ENCODE results near the gene DDX51. TPM values are rescaled to one million over a fixed set of nuclear protein-coding genes. Genes with fewer than 3 reads are reported as not detected.

DDX51 gene
- total and polyA plus RNA-seq, 4 donors = 2.5 to 7.5 (median 5.5) TPM

DNA sequence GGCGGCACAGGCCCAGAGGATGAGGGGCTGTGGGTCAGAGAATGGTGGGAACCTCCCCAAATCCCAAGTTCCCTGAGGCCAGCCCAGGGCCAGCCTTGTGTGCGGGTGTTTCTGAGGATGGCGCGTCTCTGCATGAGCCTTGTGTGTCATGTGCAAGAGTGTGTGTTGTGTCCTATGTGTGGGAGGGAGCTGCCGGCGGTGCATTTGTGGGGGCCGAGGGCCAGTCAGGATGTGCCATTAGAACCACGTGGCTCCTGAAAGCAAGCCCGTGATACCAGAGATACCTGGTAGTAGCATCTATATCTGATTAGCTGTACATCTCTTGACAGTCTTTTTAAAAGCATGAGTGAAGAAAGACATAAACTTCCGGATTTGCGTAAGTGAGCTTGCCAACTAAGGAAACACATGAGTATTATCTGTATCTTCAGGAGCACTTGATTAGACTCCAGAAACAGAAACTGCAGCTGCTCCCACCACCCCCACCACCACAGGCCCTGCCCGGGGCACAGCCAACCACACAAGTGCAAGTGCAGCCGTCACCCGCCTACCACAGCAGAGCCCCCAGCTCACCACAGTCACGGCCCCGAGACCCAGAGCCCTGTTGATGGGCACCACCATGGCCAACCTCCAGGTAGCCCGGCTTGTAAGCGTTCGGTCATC, 19.2 kb downstream of the DDX51 start:
- Histone ChIP-seq H3K27me3 (ENCODE audit: control insufficient read depth in 4 of 4, insufficient read depth in 4 of 4, low read length in 3 of 4) (no peaks in the 10 kb centered on the region), H3K4me1 (ENCODE audit: control insufficient read depth in 4 of 4, insufficient read depth in 4 of 4, low read length in 3 of 4) (no peaks in the 10 kb centered on the region), H3K27ac (ENCODE audit: low read depth in 1 of 2, low read length in 2 of 2) (no peak overlapping the region), H3K9ac (ENCODE audit: low read depth in 1 of 2, low read length in 2 of 2) (no peak overlapping the region), H3K4me3 (ENCODE audit: low read depth in 1 of 3, low read length in 3 of 3) (no peak overlapping the region), H3K36me3 (ENCODE audit: control insufficient read depth in 4 of 4, insufficient read depth in 3 of 4, low read depth in 1 of 4, low read length in 3 of 4) (peaks cover 8 to 58% (median 27%) of the 10 kb centered on the region in 4 donors), H3K9me3 (ENCODE audit: control insufficient read depth in 4 of 4, low read length in 3 of 4) (no peaks in the 10 kb centered on the region)
- no peak for DNase-seq (ENCODE audit: low spot score)
- WGBS = 89% methylated on average over 19 of the region's 19 CpGs
- TF ChIP-seq FOXA2 (IDR thresholded peaks at IDR 0.05) = no peak
- TF ChIP-seq, protein P1, sequence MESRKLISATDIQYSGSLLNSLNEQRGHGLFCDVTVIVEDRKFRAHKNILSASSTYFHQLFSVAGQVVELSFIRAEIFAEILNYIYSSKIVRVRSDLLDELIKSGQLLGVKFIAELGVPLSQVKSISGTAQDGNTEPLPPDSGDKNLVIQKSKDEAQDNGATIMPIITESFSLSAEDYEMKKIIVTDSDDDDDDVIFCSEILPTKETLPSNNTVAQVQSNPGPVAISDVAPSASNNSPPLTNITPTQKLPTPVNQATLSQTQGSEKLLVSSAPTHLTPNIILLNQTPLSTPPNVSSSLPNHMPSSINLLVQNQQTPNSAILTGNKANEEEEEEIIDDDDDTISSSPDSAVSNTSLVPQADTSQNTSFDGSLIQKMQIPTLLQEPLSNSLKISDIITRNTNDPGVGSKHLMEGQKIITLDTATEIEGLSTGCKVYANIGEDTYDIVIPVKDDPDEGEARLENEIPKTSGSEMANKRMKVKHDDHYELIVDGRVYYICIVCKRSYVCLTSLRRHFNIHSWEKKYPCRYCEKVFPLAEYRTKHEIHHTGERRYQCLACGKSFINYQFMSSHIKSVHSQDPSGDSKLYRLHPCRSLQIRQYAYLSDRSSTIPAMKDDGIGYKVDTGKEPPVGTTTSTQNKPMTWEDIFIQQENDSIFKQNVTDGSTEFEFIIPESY (IDR thresholded peaks at IDR 0.05) = no peak
- TF ChIP-seq YY1 (IDR thresholded peaks at IDR 0.05) = no peak

DNA sequence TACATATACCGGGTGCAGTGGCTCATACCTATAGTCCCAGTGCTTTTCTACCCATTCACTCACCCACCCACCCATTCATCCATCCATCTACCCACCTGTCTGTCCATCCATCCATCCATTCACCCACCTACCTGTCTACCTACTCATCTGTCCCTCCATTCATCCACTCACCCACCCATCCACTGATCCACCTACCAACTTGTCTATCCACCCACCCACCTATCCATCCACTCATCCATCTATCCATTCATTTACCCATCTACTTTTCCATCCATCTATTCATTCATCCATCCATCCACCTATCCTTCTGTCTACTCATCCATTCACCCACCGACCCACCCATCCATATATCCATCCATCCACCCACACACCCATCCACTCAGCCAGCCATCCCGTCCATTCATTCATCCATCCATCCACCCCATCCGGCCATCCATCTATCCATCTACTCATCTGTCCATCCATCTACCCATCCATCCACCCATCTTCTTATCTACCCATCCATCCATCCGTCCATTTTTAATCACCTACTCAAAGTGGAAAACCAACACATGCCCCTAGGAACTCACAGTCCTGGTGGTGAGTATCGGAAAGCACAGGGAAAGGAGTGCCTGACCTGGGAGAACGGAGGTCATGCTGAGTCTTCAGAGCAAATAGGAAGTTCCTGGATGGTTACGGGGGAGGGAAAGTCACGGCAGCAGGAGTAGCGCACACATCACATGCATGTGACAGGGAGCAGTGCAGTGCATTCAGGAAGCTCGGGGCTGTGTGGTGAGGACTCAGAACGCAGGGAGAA, 20.0 kb downstream of the DDX51 start:
- TF ChIP-seq TAF1 (conservative IDR thresholded peaks at IDR 0.05) (no peak), MAX (IDR thresholded peaks at IDR 0.05) (no peak), REST (IDR thresholded peaks at IDR 0.05) (no peak), FOXA2 (IDR thresholded peaks at IDR 0.05) (no peak), HNF4G (IDR thresholded peaks at IDR 0.05) (no peak), GABPA (IDR thresholded peaks at IDR 0.05 in 1 of 2, conservative IDR thresholded peaks at IDR 0.05 in 1 of 2) (no peak), SP1 (IDR thresholded peaks at IDR 0.05) (no peak), RAD21 (IDR thresholded peaks at IDR 0.05) (no peak), EGR1 (IDR thresholded peaks at IDR 0.05; ENCODE audit: low read depth in 2 of 2) (no peak), HNF4A (conservative IDR thresholded peaks at IDR 0.05) (no peak), FOXA1 (IDR thresholded peaks at IDR 0.05) (no peak), ATF3 (IDR thresholded peaks at IDR 0.05) (no peak), JUND (IDR thresholded peaks at IDR 0.05) (no peak), RXRA (IDR thresholded peaks at IDR 0.05) (no peak), YY1 (IDR thresholded peaks at IDR 0.05) (no peak), CTCF (IDR thresholded peaks at IDR 0.05; ENCODE audit: low read depth, low read length, missing input control) (no peak)
- TF ChIP-seq, protein P1 (IDR thresholded peaks at IDR 0.05) = no peak
- whole genome bisulfite sequencing = 93% methylated on average over 12 of the region's 12 CpGs
- DNase-seq (ENCODE audit: low spot score) = no peak
- peaks cover 8 to 58% (median 27%) of the 10 kb centered on the region in 4 donors for H3K36me3 ChIP-seq (ENCODE audit: control insufficient read depth in 4 of 4, insufficient read depth in 3 of 4, low read depth in 1 of 4, low read length in 3 of 4)
- H3K9ac ChIP-seq (ENCODE audit: low read depth in 1 of 2, low read length in 2 of 2) = no peak overlapping the region
- H3K27me3 ChIP-seq (ENCODE audit: control insufficient read depth in 4 of 4, insufficient read depth in 4 of 4, low read length in 3 of 4) = no peaks in the 10 kb centered on the region
- H3K9me3 ChIP-seq (ENCODE audit: control insufficient read depth in 4 of 4, low read length in 3 of 4) = no peaks in the 10 kb centered on the region
- H3K4me3 ChIP-seq (ENCODE audit: low read depth in 1 of 3, low read length in 3 of 3) = no peak overlapping the region
- H3K27ac ChIP-seq (ENCODE audit: low read depth in 1 of 2, low read length in 2 of 2) = no peak overlapping the region
- H3K4me1 ChIP-seq (ENCODE audit: control insufficient read depth in 4 of 4, insufficient read depth in 4 of 4, low read length in 3 of 4) = no peaks in the 10 kb centered on the region

Data from liver (tissue), 9 donors.